NCI-H1092 (cell line): Measurements from ENCODE around the gene WDR1.

Source experiments
- DNase-seq: peaks from one replicate; lab custom pipeline; 2025; lab: John Stamatoyannopoulos, UW

The WDR1 gene

GRCh38 chr4:10083861-10084641 is 32.5 kb downstream of the WDR1 start:
- no peak for DNase-seq

DNA sequence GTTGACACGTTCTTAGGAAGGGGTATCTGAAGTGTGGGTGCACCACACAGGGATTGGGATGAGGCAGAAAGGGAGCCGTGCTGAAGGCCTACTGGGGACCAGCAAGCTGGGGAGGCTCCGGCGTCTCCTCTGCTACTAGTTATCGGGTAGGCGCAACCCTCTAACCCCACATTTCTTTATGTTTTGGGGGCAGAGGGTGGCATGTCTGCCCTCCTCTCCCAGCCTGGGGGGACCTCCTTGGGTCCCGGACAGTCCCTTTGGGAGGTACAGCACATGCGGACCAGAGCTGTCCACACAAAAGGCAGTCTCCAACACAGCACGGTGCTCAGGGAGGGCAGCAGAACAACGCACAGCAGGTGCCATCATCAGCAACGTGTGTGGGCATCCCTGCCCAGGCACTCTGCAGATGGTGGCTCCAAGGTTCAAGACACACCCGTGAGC is 33.2 kb downstream of the WDR1 start:
- no peak for DNase-seq

DNA sequence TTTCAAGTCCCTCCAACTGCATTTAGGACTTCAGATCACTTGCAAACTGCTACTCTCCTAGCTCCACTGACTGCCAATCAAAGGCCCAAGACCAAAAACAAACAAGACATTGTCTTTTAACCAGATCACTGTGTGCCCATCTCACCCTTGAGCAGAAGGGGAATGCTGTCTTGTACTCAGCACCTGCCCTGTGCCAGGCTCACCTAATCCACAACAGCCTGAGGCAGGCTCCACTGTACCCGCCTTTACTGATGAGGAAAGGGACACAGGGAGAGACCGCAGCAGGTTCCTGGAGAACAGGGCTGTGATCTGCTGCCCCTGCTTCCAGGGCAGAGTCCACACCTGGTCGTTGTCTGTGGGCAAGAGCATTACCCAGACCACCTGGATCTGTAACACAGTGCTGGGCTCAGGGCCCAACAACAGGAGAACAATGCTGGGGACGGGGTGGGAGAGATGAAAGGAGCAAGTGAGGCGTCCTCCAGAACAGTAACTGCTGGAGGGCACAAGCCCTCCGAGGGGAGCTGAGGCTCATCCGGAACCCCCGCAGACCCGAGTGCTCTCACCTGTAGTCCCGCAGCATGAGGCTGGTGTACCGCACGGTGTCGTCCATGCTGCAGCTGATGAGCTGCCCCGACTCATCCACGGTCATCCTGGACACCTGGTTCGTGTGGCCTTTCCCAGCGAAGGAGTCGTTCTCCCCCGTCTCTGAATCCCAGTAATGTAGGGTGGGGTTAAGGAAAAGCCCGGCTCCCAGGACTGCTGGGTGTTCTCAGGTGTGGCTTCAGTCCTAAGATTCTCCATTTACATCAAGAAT is 33.9 kb downstream of the WDR1 start:
- DNase-seq = no peak

- no peak for DNase-seq
Observed at GRCh38 chr4:10082047-10082446, 34.6 kb downstream of the WDR1 start.

DNA sequence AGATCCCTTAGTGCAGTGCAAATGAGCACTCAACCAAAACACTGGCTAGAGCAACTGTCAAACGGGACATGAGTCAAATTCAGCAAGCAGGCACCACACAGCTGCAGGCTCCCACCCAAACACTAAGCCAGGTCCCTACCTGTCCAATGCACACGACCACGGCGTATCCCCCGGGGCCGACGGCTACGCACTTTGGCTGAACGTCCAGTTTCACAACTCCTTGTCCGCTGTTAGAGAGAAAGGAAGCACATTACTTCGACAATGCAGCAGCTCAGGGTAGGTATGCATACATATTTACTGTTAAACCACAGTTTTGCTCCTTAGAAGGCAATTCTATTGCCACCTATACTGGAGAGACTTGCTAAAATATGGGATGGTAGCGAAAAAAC is 35.4 kb downstream of the WDR1 start:
- DNase-seq = no peak

DNA sequence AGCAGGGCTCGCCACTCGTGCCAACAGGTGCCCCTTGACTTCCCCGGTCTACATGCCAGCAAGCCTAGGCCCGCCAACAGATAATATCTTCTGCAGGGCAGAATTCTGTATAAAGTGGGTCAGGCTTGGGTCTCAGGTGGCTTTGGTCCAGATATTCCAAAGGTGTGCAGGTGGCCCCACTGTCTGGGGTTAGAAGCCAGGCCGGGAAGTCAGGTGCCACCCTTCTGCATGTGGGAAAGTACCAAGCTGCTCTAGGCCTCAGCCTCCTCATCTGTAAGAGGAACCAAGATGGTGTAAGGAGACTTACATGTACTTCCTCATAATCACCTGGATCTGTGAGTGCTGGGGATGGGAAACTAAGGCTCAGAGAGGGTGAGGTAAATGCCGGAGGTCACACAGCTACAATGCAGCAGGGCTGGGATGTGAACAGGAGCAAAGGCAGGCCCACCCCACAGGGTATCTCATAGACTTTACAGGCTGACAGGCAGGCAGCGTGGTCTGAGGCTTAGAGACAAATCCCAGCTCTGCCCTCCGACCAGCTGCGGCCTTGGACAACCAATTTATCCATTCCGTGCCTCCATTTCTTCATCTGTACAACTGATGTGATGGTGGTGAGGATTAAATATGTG is 35.9 kb downstream of the WDR1 start:
- DNase-seq = no peak

DNA sequence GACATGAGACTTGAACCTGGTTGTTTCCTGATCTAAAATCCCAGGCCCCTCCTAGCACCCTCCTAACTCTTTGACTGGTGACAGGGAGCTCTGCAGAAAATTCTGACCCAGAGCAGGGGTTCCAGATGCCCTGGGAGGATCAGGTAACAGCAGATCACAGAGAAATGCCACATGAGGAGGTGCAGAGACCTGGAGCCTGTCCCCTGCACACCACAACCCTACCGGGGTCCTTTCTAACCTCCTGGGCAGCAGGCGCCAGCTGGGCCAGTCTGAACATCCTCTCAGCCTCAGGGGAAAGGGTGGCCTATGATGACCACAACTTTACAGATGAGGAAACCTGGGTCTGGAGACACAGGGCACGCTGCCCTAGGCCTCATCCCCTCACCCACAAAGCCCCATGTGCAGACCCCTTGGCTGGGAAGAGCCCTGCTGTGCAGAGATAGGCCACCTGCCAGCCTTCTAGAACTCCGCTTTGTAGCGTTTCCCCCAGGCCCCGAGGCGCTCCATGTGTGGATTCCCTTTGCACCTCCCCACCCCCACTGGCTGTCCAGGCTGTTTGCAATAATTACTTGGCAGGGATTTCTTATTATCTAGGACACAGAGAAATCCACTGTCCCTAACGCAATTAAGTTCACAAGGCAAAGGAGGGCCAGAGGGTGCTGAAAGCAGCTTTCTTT is 36.5 kb downstream of the WDR1 start:
- DNase-seq = no peak

DNA sequence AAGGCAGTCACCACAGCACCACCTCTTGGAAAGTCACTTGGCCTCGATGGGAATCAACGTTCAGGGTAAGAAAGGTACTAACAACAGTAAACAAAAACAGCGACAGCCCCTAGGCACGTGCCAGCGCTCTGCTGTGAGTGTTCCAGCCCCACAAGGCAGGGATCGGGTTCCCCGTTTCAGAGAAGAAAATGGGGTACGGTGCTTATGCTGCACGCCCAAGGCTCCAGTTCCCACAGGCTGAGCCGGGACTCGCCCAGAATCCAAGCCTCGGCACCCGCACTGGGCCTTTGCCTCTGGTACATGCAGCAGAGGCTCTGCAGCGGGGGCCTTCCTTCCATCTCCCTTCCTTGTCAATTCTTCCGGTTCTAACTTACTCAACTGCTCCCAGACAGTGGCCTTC is 37.3 kb downstream of the WDR1 start:
- DNase-seq = no peak

DNA sequence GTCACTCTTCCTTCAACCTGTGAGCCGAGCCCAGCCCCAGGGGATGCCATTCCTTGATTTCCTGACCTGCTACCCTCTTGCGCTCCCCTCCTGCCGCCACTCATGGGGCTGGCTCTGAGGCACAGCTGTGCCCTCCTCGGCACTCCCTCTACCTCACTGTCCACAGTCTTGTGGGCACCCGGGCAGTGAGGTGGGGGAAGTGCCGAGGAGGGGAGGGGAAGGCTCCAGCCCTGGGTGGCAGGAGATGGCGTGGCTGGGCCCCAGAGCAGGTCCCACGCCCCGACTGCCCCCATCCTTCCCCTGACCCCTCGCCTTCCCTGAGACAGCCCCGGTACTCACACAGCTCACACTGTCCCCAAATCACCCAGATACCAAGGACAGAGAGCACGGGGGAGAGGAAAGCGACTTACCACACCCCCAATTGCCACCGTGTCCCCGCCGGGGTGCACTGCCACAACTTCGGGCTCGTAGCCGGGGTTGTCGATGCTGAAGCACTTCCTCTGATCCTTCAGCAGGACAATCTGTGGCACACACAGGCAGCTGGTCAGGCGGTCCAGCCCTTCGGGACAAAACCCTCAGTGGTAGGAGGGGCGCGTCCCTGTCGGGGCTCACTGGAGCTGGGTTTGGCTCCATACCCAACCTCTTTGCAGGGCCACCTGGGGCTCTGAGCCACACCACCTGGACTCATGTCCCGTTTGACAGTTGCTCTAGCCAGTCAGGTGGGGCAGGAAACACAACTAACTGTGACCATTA is 37.9 kb downstream of the WDR1 start:
- no peak for DNase-seq

- no peak for DNase-seq
Observed at GRCh38 chr4:10077483-10078335, 38.9 kb downstream of the WDR1 start.

DNA sequence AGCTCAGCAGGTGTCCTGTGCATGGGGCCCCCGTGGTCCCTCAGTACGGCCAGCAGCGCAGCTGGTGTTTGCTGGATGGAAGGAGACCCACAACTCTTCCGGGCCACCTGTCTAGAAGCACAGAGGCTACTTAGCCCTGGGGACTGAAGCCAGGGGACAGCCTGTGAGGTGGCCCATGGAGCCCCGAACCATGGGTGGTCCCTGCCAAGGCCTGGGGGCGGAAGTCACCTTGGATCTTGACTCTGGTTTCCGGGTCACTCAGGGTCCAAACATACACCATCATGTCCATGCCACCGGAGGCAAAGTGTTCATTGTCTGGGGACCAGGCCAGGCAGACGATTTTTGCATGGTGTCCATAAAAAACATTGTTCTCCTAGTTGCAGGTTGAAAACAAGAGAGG is 39.5 kb downstream of the WDR1 start:
- DNase-seq = no peak

- DNase-seq = no peak
Observed at GRCh38 chr4:10075953-10076391, 40.6 kb downstream of the WDR1 start.

- DNase-seq = no peak
Observed at GRCh38 chr4:10075158-10075863, 41.3 kb downstream of the WDR1 start.

DNA sequence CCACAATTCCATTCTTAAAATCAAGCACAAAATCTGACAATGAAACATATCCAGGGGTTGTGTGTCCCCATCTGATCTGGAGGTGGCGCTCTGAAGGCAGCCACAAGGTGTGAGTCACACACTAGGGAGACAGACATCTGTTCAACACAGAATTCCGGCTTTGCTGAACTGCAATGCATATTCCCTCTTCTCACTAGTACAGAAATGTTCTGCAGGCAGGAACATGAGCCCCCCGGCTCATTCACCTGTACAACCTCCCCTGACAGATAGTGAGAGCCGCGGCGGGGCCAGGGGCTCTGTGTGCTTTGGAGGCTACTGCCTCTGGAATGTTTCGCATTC is 41.9 kb downstream of the WDR1 start:
- no peak for DNase-seq

GRCh38 chr4:10074076-10074766 is 42.4 kb downstream of the WDR1 start:
- no peak for DNase-seq

DNA sequence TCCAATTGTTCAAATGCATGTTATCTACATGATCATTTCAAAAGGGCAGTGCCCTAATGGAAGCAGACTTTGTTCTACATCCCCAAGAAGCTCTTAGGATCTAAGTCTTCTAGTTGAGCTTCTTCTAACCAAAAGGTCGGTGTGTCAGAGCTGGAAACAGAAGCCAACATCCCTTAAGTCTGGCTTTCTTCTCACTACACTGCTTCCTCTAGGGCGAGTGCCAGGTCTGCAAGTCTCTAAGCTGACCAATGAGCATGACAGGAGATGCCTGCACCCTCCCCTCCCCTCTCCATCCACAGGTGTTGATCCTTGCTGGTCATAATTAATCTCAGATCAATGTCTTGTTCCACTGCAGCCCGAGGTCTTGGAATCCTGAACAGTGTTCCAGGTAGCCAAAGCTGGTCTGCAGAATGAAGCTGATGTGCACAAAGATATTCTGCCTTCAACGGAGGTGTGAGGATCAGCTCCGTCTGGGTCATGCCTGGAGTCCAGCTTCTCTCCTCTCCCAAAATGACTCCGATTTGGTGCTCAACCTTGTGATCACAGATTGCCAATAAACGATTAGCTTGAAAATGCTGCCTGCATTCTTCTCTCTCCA is 44.1 kb downstream of the WDR1 start:
- no peak for DNase-seq

DNA sequence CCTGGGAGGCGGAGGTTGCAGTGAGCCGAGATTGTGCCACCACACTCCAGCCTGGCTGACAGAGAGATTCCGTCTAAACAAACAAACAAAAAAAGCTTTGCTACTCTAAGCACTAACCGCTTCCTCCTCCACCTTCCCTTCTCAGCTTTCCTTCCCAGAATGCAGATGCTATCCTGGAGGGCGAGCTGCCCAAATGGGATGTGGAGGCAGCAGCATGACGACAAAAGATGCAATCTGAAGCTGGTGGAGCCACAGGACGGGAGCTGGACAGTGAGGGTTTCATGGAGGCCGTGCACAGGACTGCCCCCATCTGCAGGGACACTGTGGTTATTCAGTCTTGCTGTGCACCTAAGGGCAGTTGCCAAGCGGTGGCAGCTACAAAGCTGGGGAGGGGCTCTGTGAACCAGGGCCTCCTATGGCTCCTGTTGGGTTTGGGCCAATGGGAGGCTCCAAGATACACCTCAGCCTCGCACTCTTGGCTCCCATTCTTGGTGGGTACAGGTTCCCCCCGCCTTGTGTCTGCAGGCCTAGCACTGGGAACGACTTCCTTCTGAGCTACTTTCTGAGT is 47.4 kb downstream of the WDR1 start:
- DNase-seq = no peak
